Measurements from ENCODE around the gene BBS9. TPM values are rescaled to one million over a fixed set of nuclear protein-coding genes. Genes with fewer than 3 reads are reported as not detected.
"Not testable (repeated sequence)": the region's sequence is repeated elsewhere in the genome, so short reads cannot be mapped to it uniquely, and the experiment has no call there.

Gene BBS9
- total RNA-seq, 1 experiment from 2014 or later: 26.4 TPM

DNA sequence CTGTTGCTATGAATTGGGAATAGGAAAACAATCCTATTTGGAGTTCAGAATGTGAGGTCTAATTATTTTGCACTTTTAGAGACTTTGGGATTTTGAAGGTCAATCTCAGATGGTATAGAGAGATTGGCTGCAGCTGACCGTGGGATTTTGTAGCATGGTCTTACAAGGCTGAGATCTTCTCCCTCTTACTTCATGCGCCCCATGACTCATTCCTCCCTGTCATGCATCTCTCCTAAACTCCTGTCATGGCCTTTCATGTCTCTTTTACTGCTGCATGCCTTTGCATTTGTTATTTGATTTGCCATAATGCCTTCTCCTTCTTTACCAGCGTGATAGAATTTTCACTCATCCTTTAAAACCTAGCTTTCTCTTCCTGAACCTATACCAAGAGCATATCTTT, 133.1 kb downstream of the BBS9 start:
- no peaks in the 10 kb centered on the region for H4K20me1 ChIP-seq (ENCODE audit: control insufficient read depth, insufficient read depth, insufficient read length)
- H3K9ac ChIP-seq (ENCODE audit: extremely low read depth, insufficient read length, low read length): no peak overlapping the region
- no peak overlapping the region for H4K8ac ChIP-seq (replicated peaks; ENCODE audit: insufficient read length, low read depth, low read length)
- no peaks in the 10 kb centered on the region for H3K79me2 ChIP-seq (ENCODE audit: insufficient read depth, low read length)
- H2BK12ac ChIP-seq (ENCODE audit: insufficient read length, low read depth, low read length): no peak overlapping the region
- no peak for DNase-seq
- H3K36me3 Mint-ChIP-seq (ENCODE audit: insufficient read depth in 1 of 3, low read depth in 3 of 3): no peaks in the 10 kb centered on the region
- no peak overlapping the region for H4K5ac ChIP-seq (ENCODE audit: insufficient read length, low read depth, low read length)
- no peak overlapping the region for H3K14ac ChIP-seq (ENCODE audit: insufficient read depth, low read length)
- H3K27ac Mint-ChIP-seq: no peak overlapping the region; a peak in 1 of 7 replicates
- H3K27me3 Mint-ChIP-seq (ENCODE audit: low read depth): no peaks in the 10 kb centered on the region
- no peaks in the 10 kb centered on the region for H3K23me2 ChIP-seq (ENCODE audit: insufficient read length, low read depth, low read length, poor library complexity, severe bottlenecking)
- H3K79me1 ChIP-seq (ENCODE audit: insufficient read depth, low read depth, low read length, poor library complexity, severe bottlenecking): no peaks in the 10 kb centered on the region
- H3K56ac ChIP-seq (ENCODE audit: insufficient read length, low read depth, low read length): no peak overlapping the region
- H2BK120ac ChIP-seq (ENCODE audit: low read depth, low read length, poor library complexity, severe bottlenecking): no peak overlapping the region
- no peaks in the 10 kb centered on the region; the same call in 1 of the 2 replicates for H3K4me1 ChIP-seq (ENCODE audit: insufficient read depth, low read length)
- H3K4ac ChIP-seq (ENCODE audit: low read depth, low read length): no peak overlapping the region
- H3T11ph ChIP-seq (ENCODE audit: low read length): no peak overlapping the region
- no peak overlapping the region for H2AK5ac ChIP-seq (ENCODE audit: insufficient read length, low read length)
- H4K91ac ChIP-seq (ENCODE audit: insufficient read length, low read depth, low read length): no peak overlapping the region
- H3K9me3 Mint-ChIP-seq: no peaks in the 10 kb centered on the region
- TF ChIP-seq, protein P1, sequence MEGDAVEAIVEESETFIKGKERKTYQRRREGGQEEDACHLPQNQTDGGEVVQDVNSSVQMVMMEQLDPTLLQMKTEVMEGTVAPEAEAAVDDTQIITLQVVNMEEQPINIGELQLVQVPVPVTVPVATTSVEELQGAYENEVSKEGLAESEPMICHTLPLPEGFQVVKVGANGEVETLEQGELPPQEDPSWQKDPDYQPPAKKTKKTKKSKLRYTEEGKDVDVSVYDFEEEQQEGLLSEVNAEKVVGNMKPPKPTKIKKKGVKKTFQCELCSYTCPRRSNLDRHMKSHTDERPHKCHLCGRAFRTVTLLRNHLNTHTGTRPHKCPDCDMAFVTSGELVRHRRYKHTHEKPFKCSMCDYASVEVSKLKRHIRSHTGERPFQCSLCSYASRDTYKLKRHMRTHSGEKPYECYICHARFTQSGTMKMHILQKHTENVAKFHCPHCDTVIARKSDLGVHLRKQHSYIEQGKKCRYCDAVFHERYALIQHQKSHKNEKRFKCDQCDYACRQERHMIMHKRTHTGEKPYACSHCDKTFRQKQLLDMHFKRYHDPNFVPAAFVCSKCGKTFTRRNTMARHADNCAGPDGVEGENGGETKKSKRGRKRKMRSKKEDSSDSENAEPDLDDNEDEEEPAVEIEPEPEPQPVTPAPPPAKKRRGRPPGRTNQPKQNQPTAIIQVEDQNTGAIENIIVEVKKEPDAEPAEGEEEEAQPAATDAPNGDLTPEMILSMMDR (conservative IDR thresholded peaks at IDR 0.05): no peak
- no peak overlapping the region for H3K4me2 ChIP-seq (ENCODE audit: insufficient read depth, insufficient read length, low read length)
- no peak overlapping the region for H3K18ac ChIP-seq (ENCODE audit: insufficient read length, low read depth, low read length)
- H2BK15ac ChIP-seq (ENCODE audit: low read depth, low read length): no peak overlapping the region
- H3K4me3 Mint-ChIP-seq: no peak overlapping the region
- WGBS (ENCODE audit: extremely low coverage, insufficient read length, low lambda C conversion rate): no CpG with 5 or more reads among the region's 3 CpGs
- H3K27ac ChIP-seq (ENCODE audit: insufficient read length, low read depth, low read length): no peak overlapping the region
- no peak overlapping the region for H2BK20ac ChIP-seq (ENCODE audit: low read depth, low read length, poor library complexity, severe bottlenecking)
- no peaks in the 10 kb centered on the region for H3K9me3 ChIP-seq (ENCODE audit: control insufficient read depth, low read depth, low read length)
- H3K4me1 Mint-ChIP-seq: peaks cover 16 to 17% of the 10 kb centered on the region in 2 experiments
- no peak overlapping the region for H3K23ac ChIP-seq (ENCODE audit: insufficient read length, low read depth, low read length)
- H2AFZ ChIP-seq (ENCODE audit: low read length): no peak overlapping the region
- H2BK5ac ChIP-seq (ENCODE audit: insufficient read length, low read length): no peak overlapping the region
- no peaks in the 10 kb centered on the region for H3K27me3 ChIP-seq (ENCODE audit: insufficient read depth, low read length)

DNA sequence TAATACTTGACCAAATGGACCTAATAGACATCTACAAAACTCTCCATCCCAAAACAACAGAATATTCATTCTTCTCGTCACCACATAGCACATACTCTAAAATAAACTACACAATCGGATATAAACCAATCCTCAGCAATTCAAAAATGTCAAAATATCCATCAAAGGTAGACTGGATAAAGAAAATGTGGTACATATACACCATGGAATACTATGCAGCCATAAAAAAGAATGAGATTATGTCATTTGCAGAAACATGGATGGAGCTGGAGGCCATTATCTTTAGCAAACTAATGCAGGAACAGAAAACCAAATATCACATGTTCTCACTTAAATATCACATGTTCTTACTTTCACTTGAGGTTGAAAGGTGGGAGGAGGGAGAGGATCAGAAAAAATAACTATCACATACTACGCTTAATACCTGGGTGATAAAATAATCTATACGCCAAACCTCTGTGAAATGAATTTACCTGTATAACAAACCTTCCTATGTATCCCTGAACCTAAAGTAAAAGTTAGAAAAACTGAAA, 142.5 kb downstream of the BBS9 start:
- DNase-seq; H2BK15ac ChIP-seq (ENCODE audit: low read depth, low read length); H3K4me3 Mint-ChIP-seq; H3K27me3 Mint-ChIP-seq (ENCODE audit: low read depth); H3K27ac Mint-ChIP-seq; H3K4me2 ChIP-seq (ENCODE audit: insufficient read depth, insufficient read length, low read length); H2BK5ac ChIP-seq (ENCODE audit: insufficient read length, low read length); H3K4ac ChIP-seq (ENCODE audit: low read depth, low read length); H3K9ac ChIP-seq (ENCODE audit: extremely low read depth, insufficient read length, low read length); H4K91ac ChIP-seq (ENCODE audit: insufficient read length, low read depth, low read length); H2BK20ac ChIP-seq (ENCODE audit: low read depth, low read length, poor library complexity, severe bottlenecking); H3K27me3 ChIP-seq (ENCODE audit: insufficient read depth, low read length); H3K56ac ChIP-seq (ENCODE audit: insufficient read length, low read depth, low read length); H3K23ac ChIP-seq (ENCODE audit: insufficient read length, low read depth, low read length); H2AFZ ChIP-seq (ENCODE audit: low read length); H3K79me2 ChIP-seq (ENCODE audit: insufficient read depth, low read length); H4K20me1 ChIP-seq (ENCODE audit: control insufficient read depth, insufficient read depth, insufficient read length); H2BK120ac ChIP-seq (ENCODE audit: low read depth, low read length, poor library complexity, severe bottlenecking); H3T11ph ChIP-seq (ENCODE audit: low read length); H2AK5ac ChIP-seq (ENCODE audit: insufficient read length, low read length); H3K14ac ChIP-seq (ENCODE audit: insufficient read depth, low read length); H3K79me1 ChIP-seq (ENCODE audit: insufficient read depth, low read depth, low read length, poor library complexity, severe bottlenecking); H3K9me3 ChIP-seq (ENCODE audit: control insufficient read depth, low read depth, low read length); H4K5ac ChIP-seq (ENCODE audit: insufficient read length, low read depth, low read length); H3K27ac ChIP-seq (ENCODE audit: insufficient read length, low read depth, low read length); H2BK12ac ChIP-seq (ENCODE audit: insufficient read length, low read depth, low read length); H4K8ac ChIP-seq (replicated peaks; ENCODE audit: insufficient read length, low read depth, low read length); H3K23me2 ChIP-seq (ENCODE audit: insufficient read length, low read depth, low read length, poor library complexity, severe bottlenecking); H3K4me1 ChIP-seq (ENCODE audit: insufficient read depth, low read length); H3K36me3 Mint-ChIP-seq (ENCODE audit: insufficient read depth in 1 of 3, low read depth in 3 of 3); H3K4me1 Mint-ChIP-seq; H3K18ac ChIP-seq (ENCODE audit: insufficient read length, low read depth, low read length): not testable (repeated sequence)
- WGBS (ENCODE audit: extremely low coverage, insufficient read length, low lambda C conversion rate): 100% methylated on average over 2 of the region's 4 CpGs
- H3K9me3 Mint-ChIP-seq: peaks cover 8 to 13% of the 10 kb centered on the region in 2 experiments
